ENCODE measurements around the gene VWDE.

GRCh38 chr7:12385364-12385786, 18.3 kb downstream of the VWDE start:
- TF ChIP-seq POLR2AphosphoS5 (IDR thresholded peaks at IDR 0.05) (no peak), CTCF (IDR thresholded peaks at IDR 0.05) (no peak), POLR2A (IDR thresholded peaks at IDR 0.05) (no peak)
